Liver (tissue), 3 donors: ENCODE data around the gene NLGN4X.

Experiments
- HNF4A ChIP-seq, 2 donors: conservative IDR thresholded peaks; 2 replicates each; pipeline ENCODE4 v1.6.1; 2016; ENCODE audit warnings: antibody characterized with exemption in 2 of 2, mild to moderate bottlenecking in 2 of 2
- TF ChIP-seq, protein P1 (sequence below): fragments of 150-350 bp; IDR thresholded peaks from 2 replicates; pipeline ENCODE4 v1.5.1; 2017; ENCODE audit warnings: improper control_type of control experiment, low read depth, low read length; ENCODE audit not compliant: missing input control
- TF ChIP-seq, protein P2 (sequence below): IDR thresholded peaks from 2 replicates; pipeline ENCODE4 v1.6.1; 2016; ENCODE audit warnings: antibody characterized with exemption
- TF ChIP-seq, protein P3 (sequence below): IDR thresholded peaks from 2 replicates; pipeline ENCODE4 v1.6.1; 2016; ENCODE audit warnings: antibody characterized with exemption
- donor health status: healthy.
- donor health status: healthy.

DNA sequence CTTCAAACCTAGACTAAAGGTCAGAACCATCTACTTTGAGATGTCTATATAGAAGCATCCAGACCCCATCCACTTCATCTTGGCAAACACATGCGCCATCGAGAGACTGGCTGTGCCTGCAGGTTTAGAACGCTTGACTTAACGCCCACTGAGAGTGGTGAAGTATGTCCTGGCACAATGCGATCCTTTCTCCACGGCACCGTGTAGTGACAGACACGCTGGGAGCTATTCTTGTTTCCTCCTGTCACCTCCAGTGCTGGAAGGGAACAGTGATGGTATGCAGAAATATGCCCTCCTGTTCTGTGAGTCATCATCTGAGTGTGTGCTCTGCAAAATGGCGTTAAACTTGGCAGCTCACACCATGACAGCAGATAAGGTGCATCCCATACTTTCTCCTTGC, 330.2 kb downstream of the NLGN4X start:
- TF ChIP-seq, protein P1, sequence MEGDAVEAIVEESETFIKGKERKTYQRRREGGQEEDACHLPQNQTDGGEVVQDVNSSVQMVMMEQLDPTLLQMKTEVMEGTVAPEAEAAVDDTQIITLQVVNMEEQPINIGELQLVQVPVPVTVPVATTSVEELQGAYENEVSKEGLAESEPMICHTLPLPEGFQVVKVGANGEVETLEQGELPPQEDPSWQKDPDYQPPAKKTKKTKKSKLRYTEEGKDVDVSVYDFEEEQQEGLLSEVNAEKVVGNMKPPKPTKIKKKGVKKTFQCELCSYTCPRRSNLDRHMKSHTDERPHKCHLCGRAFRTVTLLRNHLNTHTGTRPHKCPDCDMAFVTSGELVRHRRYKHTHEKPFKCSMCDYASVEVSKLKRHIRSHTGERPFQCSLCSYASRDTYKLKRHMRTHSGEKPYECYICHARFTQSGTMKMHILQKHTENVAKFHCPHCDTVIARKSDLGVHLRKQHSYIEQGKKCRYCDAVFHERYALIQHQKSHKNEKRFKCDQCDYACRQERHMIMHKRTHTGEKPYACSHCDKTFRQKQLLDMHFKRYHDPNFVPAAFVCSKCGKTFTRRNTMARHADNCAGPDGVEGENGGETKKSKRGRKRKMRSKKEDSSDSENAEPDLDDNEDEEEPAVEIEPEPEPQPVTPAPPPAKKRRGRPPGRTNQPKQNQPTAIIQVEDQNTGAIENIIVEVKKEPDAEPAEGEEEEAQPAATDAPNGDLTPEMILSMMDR = no peak
- TF ChIP-seq HNF4A (conservative IDR thresholded peaks at IDR 0.05) = no peak
- TF ChIP-seq, protein P2, sequence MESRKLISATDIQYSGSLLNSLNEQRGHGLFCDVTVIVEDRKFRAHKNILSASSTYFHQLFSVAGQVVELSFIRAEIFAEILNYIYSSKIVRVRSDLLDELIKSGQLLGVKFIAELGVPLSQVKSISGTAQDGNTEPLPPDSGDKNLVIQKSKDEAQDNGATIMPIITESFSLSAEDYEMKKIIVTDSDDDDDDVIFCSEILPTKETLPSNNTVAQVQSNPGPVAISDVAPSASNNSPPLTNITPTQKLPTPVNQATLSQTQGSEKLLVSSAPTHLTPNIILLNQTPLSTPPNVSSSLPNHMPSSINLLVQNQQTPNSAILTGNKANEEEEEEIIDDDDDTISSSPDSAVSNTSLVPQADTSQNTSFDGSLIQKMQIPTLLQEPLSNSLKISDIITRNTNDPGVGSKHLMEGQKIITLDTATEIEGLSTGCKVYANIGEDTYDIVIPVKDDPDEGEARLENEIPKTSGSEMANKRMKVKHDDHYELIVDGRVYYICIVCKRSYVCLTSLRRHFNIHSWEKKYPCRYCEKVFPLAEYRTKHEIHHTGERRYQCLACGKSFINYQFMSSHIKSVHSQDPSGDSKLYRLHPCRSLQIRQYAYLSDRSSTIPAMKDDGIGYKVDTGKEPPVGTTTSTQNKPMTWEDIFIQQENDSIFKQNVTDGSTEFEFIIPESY = no peak
- TF ChIP-seq, protein P3, sequence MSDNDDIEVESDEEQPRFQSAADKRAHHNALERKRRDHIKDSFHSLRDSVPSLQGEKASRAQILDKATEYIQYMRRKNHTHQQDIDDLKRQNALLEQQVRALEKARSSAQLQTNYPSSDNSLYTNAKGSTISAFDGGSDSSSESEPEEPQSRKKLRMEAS = no peak
